ENCODE measurements around the gene PI4KA.

DNA sequence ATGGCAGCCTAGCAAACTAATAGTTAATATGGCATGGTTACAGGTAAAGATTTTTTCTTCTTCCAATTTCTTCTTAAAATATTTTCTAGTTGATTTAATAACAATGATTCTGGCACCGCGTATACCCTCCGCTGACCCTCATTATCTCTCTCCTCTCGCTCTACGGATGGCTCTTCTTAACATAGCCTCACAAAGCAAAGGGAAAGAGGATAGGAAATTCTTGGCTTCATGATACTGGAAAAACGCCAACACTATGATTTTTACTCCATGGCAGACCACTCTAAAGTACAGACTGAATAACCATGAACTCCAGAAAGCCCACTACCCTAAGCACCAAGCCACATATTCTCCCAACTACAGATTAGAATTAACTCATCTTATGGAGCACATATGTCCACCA is 6.1 kb downstream of the PI4KA start:
- TF ChIP-seq, protein P1, sequence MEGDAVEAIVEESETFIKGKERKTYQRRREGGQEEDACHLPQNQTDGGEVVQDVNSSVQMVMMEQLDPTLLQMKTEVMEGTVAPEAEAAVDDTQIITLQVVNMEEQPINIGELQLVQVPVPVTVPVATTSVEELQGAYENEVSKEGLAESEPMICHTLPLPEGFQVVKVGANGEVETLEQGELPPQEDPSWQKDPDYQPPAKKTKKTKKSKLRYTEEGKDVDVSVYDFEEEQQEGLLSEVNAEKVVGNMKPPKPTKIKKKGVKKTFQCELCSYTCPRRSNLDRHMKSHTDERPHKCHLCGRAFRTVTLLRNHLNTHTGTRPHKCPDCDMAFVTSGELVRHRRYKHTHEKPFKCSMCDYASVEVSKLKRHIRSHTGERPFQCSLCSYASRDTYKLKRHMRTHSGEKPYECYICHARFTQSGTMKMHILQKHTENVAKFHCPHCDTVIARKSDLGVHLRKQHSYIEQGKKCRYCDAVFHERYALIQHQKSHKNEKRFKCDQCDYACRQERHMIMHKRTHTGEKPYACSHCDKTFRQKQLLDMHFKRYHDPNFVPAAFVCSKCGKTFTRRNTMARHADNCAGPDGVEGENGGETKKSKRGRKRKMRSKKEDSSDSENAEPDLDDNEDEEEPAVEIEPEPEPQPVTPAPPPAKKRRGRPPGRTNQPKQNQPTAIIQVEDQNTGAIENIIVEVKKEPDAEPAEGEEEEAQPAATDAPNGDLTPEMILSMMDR (IDR thresholded peaks at IDR 0.05): no peak
- TF ChIP-seq POLR2A (IDR thresholded peaks at IDR 0.05): no peak

Data from tibial nerve (tissue), 3 donors.